GM18498 (cell line): Measurements from ENCODE around the gene KRTAP2-4.
"Not testable (repeated sequence)": the region's sequence is repeated elsewhere in the genome, so short reads cannot be mapped to it uniquely, and the experiment has no call there.

Experiments used
- ATAC-seq: cut with Tn5 transposase; IDR thresholded peaks from one replicate; pipeline ENCODE4 v1.9.1; 2021; ENCODE audit warnings: mild to moderate bottlenecking, moderate library complexity; ENCODE audit not compliant: unreplicated experiment

The KRTAP2-4 gene

GRCh38 chr17:41071606-41072360, 6.1 kb upstream of the KRTAP2-4 start:
- ATAC-seq: no peak

- no peak for ATAC-seq
Measured at GRCh38 chr17:41069031-41069430, 3.4 kb upstream of the KRTAP2-4 start.

- ATAC-seq: no peak
Measured at GRCh38 chr17:41067281-41067680, 1.6 kb upstream of the KRTAP2-4 start.

- not testable (repeated sequence) for ATAC-seq
Measured at GRCh38 chr17:41065016-41065689, 526 bp downstream of the KRTAP2-4 start.

- ATAC-seq: no peak
Measured at GRCh38 chr17:41064301-41064700, 1.4 kb downstream of the KRTAP2-4 start.

GRCh38 chr17:41063449-41063848, 2.2 kb downstream of the KRTAP2-4 start:
- no peak for ATAC-seq

- ATAC-seq: no peak
Measured at GRCh38 chr17:41061964-41062363, 3.7 kb downstream of the KRTAP2-4 start.

GRCh38 chr17:41060052-41060604, 5.6 kb downstream of the KRTAP2-4 start, which contains the start of gene KRTAP2-3:
Gene KRTAP2-3 (minus strand): TSS chr17:41060114. CDS start chr17:41060050, 64 bp downstream.
- ATAC-seq: no peak

GRCh38 chr17:41059276-41060051, 6.2 kb downstream of the KRTAP2-4 start:
- ATAC-seq: not testable (repeated sequence)

- no peak for ATAC-seq
Measured at GRCh38 chr17:41058741-41059140, 6.9 kb downstream of the KRTAP2-4 start.

GRCh38 chr17:41057547-41057946, 8.1 kb downstream of the KRTAP2-4 start:
- ATAC-seq: no peak

- ATAC-seq: not testable (repeated sequence)
Measured at GRCh38 chr17:41055130-41055529, 10.5 kb downstream of the KRTAP2-4 start, which contains the start of gene KRTAP2-2. Gene KRTAP2-2 (minus strand): TSS chr17:41055230. CDS start chr17:41055211, 19 bp downstream.

GRCh38 chr17:41054556-41054955, 11.1 kb downstream of the KRTAP2-4 start:
- not testable (repeated sequence) for ATAC-seq

GRCh38 chr17:41054025-41054424, 11.7 kb downstream of the KRTAP2-4 start:
- ATAC-seq: no peak

GRCh38 chr17:41052566-41052965, 13.1 kb downstream of the KRTAP2-4 start:
- no peak for ATAC-seq

- ATAC-seq: no peak
Measured at GRCh38 chr17:41049110-41049509, 16.6 kb downstream of the KRTAP2-4 start.

- ATAC-seq: no peak
Measured at GRCh38 chr17:41048441-41048840, 17.2 kb downstream of the KRTAP2-4 start.

GRCh38 chr17:41046735-41047465, 18.8 kb downstream of the KRTAP2-4 start, which contains the start of gene KRTAP2-1:
Gene KRTAP2-1 (minus strand): TSS chr17:41047316. CDS start chr17:41047267, 49 bp downstream.
- not testable (repeated sequence) for ATAC-seq

- ATAC-seq: no peak
Measured at GRCh38 chr17:41042953-41043352, 22.7 kb downstream of the KRTAP2-4 start.
